Lower leg skin (tissue), 4 donors: Measurements from ENCODE around the gene FTH1. TPM values are rescaled to one million over a fixed set of nuclear protein-coding genes. Genes with fewer than 3 reads are reported as not detected.
"Not testable (repeated sequence)": the region's sequence is repeated elsewhere in the genome, so short reads cannot be mapped to it uniquely, and the experiment has no call there.

Experiments used
- DNase-seq, 2 donors: peaks; one replicate each; pipeline ENCODE4 v3.0.0-alpha.2; 2019; ENCODE audit warnings: low spot score in 2 of 2
- H3K4me3 ChIP-seq: fragments of 200-600 bp; sonication (generic); 2 replicates; pipeline ENCODE4 v1.5.1; 2017; ENCODE audit warnings: mild to moderate bottlenecking, low read depth; ENCODE audit not compliant: poor library complexity, severe bottlenecking
- POLR2A ChIP-seq, 2 donors: fragments of 450-650 bp; IDR thresholded peaks; one replicate each; pipeline ENCODE4 v1.6.1; 2016 to 2017; ENCODE audit warnings: antibody characterized with exemption in 2 of 2, mild to moderate bottlenecking in 1 of 2, moderate library complexity in 1 of 2
- WGBS, 2 donors: methylation state at CpG; one replicate each; pipeline ENCODE4 v1.1.5; 2018; 5-methylcytosine and 5-hydroxymethylcytosine counted together
- intact Hi-C: fragments of 100-400 bp; cut with DNase I; formaldehyde crosslinking; loops from one replicate; pipeline ENCODE4 v1.15.0; 2023; ENCODE audit warnings: low total_unique reads
- total RNA-seq, 4 donors: library from RNA; depleted of rRNA; stranded (reverse); fragments of >200 nt; gene quantifications; one replicate each; pipeline ENCODE4 v1.1.0, GENCODE V29; 2016
- TF ChIP-seq, protein P1 (sequence below), 3 donors: fragments of 450-650 bp; IDR thresholded peaks; one replicate each; pipeline ENCODE4 v1.5.1; 2016; ENCODE audit warnings: antibody characterized with exemption in 3 of 3, mild to moderate bottlenecking in 3 of 3, moderate library complexity in 2 of 3

FTH1 gene
- total RNA-seq, 4 donors from 2014 or later, result 583 to 1,081 (median 634) TPM

DNA sequence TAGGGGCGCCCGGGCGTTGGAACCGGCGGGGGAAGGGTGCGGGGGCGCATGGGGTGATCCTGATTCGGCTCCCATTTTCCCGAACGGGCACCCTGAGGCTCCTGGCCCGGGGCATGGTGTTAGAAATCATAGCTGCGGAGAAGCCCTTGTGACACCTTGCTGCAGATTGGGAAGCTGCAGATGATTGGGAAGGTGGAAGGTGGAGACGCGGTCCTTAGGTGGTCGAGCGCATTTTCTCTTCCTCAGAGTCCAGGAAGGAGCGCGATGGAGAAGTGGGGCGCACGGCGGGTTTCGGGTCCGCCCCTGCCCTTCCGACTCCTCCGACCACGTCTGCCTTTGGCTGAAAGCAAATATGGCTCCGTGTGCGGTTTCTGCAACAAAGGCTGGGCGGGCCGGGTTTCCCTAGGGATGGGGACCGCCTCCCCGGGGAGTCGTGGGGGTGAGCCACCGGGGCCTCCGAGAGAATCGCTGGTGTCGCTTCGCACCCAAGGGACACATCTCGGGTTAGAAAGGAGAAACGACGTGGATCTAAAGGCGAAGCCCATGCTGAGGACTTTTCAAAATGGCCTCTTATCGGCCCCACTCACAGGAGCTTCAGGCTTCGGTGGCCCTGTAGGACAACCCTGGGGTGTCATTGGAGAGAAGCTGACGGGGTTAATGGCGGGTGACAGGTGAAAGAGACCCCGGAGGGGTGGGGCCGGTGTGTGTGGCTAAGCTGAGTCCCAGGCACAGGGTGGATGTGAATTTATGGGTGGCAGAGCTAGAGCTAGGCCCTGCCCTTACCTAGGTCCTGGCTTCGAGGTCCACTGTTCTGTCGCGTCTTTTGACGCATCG is 707 bp upstream of the FTH1 start:
- intact Hi-C loops, result no loop called here
- TF ChIP-seq, protein P1, sequence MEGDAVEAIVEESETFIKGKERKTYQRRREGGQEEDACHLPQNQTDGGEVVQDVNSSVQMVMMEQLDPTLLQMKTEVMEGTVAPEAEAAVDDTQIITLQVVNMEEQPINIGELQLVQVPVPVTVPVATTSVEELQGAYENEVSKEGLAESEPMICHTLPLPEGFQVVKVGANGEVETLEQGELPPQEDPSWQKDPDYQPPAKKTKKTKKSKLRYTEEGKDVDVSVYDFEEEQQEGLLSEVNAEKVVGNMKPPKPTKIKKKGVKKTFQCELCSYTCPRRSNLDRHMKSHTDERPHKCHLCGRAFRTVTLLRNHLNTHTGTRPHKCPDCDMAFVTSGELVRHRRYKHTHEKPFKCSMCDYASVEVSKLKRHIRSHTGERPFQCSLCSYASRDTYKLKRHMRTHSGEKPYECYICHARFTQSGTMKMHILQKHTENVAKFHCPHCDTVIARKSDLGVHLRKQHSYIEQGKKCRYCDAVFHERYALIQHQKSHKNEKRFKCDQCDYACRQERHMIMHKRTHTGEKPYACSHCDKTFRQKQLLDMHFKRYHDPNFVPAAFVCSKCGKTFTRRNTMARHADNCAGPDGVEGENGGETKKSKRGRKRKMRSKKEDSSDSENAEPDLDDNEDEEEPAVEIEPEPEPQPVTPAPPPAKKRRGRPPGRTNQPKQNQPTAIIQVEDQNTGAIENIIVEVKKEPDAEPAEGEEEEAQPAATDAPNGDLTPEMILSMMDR (IDR thresholded peaks at IDR 0.05), result no peak
- no peak for TF ChIP-seq POLR2A (IDR thresholded peaks at IDR 0.05)
- peak overlapping the region; percentile 60 for H3K4me3 ChIP-seq
- 10 to 11% methylated on average over 42 to 53 of the region's 53 CpGs for WGBS, 2 donors
- peak; percentile 43 to 91 for DNase-seq

DNA sequence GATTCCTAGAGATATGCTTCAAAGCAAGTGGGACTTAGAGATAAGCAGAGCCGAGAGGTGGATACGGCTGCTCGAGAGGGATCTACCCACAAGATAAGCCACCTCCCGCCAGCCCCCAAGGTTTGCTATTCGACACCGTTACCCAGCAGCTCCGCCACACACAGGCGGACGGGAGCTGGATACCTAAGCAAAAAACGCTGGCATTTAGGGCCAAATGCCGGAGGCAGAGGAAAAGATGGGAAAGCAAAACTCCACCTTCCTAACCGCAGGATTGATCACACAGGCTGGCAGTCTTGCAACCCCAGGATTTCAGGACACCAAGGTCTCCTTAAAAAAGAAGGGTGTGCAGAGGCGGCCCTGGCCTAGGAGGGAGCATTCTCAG is 709 bp downstream of the FTH1 start:
- peak; percentile 36 to 86 for DNase-seq
- WGBS, 2 donors, result 1% methylated on average over 13 of the region's 13 CpGs
- H3K4me3 ChIP-seq, result peak overlapping the region; percentile 89
- TF ChIP-seq POLR2A (IDR thresholded peaks at IDR 0.05), result no peak
- TF ChIP-seq, protein P1 (IDR thresholded peaks at IDR 0.05), result no peak
- intact Hi-C loops, result no loop called here

DNA sequence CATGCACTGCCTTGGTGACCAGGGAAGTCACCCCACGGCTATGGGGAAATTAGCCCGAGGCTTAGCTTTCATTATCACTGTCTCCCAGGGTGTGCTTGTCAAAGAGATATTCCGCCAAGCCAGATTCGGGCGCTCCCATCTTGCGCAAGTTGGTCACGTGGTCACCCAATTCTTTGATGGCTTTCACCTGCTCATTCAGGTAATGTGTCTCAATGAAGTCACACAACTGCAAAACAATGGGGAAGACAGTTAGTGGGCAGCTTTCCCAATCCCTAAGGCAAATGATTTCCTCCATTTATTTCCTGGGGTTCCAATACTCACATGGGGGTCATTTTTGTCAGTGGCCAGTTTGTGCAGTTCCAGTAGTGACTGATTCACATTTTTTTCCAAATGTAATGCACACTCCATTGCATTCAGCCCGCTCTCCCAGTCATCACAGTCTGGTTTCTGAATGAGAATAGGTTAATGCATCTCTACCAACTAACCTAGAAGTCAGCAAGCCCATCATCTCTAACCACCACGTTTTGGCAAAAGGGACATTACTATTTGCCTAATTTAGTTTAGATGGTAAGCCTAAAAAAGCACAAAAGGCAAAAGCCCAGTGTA is 2.7 kb downstream of the FTH1 start:
- WGBS, 2 donors, result 45 to 54% methylated on average over 9 of the region's 9 CpGs
- peak overlapping the region; percentile 89 for H3K4me3 ChIP-seq
- DNase-seq, result peak in 1 of 2 donors; percentile 91
- intact Hi-C loops, result not testable (repeated sequence)

DNA sequence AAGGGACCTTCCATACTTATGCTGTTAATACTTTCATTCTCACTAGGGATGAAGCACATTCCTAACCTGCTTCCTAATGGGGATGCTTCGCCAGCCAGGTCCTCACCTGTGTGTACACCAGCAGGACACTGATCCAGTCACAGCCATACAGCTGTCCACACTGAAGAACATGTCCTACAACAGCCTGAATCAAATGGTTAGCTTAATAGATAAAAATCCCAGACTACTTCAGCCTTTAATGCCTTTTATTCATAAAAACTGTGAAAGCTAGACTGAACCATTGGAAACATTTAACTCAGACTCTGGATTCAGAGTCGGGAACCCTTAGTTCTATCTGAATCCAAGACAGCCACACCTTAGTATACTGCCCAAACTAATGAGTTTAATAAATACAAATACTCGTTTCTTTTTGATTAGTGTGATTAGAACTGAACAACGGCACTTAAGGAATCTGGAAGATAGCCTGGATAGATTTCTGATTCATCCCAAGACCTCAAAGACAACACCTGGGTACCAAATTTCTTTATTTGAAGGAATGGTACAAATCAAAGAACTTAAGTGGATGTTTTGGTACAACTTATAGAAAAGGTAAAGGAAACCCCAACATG is 3.3 kb downstream of the FTH1 start:
- DNase-seq, result peak in 1 of 2 donors; percentile 67
- 43 to 53% methylated on average over 4 of the region's 4 CpGs for WGBS, 2 donors
- intact Hi-C loops, result no loop called here
- TF ChIP-seq, protein P1 (IDR thresholded peaks at IDR 0.05), result no peak
- TF ChIP-seq POLR2A (IDR thresholded peaks at IDR 0.05), result no peak
- H3K4me3 ChIP-seq, result no peak overlapping the region

DNA sequence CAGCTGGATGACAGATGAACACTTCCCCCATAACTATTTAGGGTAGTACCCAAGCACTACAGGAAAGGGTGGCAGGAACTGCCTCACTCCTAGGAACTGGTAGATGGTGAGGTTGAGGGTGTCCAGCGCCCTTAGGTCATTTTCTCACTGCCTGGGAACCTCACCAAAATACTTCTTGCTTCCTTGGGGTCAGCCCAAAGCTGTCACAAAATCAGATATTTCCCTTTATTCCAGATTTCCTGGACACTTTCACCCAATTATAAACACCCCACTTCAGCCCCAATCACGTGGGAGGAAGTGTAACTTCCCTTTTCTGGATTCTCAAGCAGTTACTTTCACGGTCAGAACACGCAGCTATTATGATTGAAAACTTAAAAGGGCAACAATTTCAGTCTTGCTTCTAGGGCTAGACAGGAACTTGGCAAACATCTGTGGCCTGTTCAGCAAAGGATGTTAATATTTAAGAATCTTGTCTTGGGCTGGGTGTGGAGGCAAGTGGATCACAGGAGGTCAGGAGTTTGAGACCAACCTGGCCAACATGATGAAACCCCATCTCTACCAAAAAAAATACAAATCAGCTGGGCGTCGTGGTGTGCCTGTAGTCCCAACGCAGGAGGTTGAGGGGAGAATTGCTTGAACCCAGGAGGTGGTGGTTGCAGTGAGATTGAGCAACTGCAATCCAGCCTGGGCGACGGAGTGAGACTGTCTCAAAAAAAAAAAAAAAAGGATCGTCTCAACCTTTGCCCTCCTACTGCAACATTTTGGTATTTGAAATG is 4.0 kb downstream of the FTH1 start:
- TF ChIP-seq, protein P1 (IDR thresholded peaks at IDR 0.05), result no peak
- TF ChIP-seq POLR2A (IDR thresholded peaks at IDR 0.05), result no peak
- intact Hi-C loops, result loop anchor here (1.0 kb wide), 1 partner anchor 40 kb away; no protein-coding TSS in a partner anchor
- WGBS, 2 donors, result 64 to 67% methylated on average over 10 of the region's 10 CpGs
- DNase-seq, result peak in 1 of 2 donors; percentile 78
- H3K4me3 ChIP-seq, result no peak overlapping the region
